Pons (tissue), 1 donor: ENCODE data around the gene GRIK5.
A peak's percentile ranks its signal among the peaks of the same experiment; 100 is the strongest.
"Not testable (repeated sequence)": the region's sequence is repeated elsewhere in the genome, so short reads cannot be mapped to it uniquely, and the experiment has no call there.

Source experiments
- DNase-seq: peaks from one replicate; pipeline ENCODE4 v3.0.0-alpha.2; 2016; ENCODE audit warnings: low spot score

Gene GRIK5

DNA sequence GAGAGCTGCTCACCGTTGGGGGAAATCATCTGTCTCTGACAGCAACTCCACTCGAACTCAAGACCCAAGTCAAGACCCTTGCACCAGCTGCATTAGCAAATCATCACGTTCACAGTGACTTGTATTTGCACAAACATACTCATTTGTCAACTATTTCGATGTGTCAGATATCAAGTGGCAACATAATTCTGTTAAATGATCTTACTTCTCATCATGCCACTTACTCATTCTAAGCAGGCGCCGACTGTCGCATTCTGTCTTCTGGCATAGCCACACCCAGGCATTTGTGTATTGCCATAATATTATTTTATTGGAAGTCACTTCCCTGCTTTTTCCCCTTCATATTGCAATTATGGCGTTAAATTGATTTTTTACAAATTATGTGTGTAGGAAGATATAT lies 53.0 kb downstream of the GRIK5 start:
- DNase-seq, result no peak

DNA sequence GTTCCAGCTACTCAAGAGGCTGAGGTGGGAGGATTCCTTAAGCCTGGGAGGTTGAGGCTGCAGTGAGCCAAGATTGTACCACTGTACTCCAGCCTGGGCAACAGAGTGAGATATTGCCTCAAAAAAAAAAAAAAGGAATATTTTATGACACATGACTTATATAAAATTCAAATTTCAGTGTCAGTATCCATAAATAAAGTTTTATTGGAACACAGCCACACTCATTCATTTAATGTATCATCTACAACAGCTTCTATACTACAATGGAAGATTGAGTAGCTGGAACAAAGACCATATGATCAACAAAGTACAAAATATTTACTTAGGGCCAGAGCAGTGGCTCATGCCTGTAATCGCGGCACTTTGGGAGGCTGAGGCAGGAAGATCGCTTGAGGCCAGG lies 57.3 kb downstream of the GRIK5 start:
- not testable (repeated sequence) for DNase-seq

DNA sequence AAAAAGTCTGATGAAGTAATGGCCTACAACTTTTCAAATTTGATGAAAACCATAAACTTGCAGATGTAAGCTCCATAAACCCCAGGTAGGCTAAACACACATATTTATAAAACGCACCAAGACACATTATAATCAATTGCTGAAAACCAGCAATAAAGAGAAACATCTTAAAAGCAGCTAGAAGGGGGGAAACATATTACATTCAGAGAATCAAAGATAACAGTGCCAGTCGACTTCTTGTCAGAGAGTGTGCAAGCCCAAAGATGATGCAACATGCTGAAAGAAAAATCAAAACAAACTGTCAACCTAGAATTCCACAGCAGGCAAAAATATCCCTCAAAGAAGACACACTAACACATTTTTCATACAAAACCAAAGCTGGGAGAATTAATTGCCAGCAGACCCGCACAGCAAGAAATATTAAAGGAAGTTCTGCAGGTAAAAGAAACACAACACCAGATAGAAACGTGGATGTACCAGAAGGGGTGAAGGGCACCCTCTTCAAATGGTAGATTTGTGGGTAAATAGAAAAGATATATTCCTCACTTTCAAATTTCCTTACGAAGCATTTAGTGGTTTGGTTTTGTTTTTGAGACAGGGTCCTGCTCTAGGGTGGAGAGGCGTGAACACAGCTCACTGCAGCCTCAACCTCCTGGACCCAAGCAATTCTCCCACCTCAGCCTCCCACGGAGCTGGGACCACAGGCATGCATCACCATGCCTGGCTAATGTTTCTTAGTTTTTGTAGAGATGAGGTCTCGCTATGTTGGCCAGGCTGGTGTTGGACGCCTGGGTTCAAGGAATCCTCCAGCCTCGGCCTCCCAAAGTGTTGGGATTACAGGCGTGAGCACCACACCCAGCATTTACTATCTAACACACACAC lies 59.5 kb downstream of the GRIK5 start:
- no peak for DNase-seq

DNA sequence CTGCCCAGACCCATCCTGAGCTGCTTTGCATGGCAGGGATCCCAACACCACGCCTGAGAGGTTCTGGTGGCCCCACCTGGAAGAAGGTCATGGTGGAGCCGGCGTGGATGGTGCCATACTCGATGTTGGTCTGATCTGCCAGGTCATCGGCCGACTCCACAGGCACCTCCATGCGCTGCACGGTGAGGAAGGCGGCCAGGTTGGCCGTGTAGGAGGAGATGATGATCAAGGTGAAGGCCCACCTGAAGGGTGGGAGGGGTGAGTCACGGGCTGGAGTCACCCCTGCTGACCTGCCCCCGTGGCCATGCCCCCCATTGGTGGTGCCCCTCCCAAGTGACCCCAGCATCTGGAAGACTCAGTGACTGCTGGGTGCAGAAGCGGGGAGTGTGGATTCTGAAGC lies 63.4 kb downstream of the GRIK5 start:
- DNase-seq, result no peak

DNA sequence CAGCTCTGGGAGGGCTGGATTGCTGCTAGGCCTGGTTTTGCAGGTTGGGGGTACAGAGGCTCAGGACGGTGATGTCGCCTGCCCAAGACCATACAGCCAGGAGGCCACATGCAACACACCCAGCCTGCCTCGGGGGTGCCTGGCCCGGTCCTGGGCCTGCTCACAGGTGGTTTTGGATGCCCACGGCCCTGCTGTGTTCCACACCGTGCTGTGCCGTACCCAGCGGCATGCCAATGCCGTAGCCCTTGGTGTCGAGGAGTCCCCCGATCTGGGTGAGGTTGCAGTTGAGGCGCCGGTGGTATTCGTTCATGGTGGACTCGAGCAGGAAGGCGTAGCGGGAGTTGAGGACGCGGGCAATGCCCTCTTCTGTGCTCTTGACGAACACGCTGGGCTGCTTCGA lies 64.5 kb downstream of the GRIK5 start:
- no peak for DNase-seq

DNA sequence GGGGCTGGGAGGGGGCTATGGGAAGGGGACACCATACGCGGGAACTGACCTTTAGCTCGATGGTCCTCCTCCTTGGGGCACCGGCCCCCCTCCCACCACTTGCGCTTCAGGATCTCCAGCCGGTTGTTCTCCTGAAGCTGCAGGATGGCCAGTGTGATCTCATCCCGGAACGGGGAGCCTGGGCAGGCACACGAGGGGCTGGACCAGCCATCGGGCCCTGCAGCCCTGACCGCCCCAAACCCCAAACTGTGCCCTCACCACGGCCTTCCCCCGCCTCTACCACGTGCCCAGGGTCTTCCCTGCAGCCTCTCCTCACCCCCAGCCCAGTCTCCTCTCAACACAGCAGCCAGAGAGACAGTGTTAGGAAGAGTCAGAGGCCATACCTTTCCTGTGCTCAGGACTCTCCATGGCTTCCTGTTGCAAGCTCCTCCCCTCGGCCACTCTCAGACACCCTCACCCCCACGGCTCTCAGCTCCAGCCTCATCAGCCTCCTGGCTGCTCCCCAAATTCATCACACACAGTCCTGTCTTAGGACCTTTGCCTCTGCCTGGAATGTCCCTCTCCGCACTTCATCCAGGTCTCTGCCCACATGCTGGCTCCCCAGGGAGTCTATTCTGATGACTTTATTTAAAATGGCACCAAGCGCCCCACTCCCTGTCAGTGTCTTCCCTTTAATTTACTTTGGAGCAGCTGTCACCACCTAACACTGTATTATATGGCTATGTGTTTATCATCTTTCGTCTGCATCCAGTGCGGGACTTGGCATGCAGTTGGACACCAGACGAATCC lies 66.3 kb downstream of the GRIK5 start:
- DNase-seq, result no peak

DNA sequence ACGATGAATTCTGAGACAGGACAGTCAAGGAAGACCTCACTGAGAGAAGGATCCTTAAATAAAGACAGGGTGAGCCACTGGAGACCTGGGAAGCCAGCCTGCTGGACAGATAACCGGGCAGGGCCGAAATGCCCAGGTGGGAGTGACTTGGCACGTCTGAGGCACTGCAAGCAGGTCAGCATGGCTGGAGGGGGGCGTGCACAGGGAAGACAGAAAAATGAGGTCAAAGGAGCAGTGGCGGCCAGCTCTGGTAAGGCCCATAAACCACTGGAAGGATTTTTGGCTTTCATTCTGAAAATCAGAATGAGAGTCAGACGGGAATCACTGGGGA lies 70.2 kb downstream of the GRIK5 start:
- DNase-seq, result no peak

DNA sequence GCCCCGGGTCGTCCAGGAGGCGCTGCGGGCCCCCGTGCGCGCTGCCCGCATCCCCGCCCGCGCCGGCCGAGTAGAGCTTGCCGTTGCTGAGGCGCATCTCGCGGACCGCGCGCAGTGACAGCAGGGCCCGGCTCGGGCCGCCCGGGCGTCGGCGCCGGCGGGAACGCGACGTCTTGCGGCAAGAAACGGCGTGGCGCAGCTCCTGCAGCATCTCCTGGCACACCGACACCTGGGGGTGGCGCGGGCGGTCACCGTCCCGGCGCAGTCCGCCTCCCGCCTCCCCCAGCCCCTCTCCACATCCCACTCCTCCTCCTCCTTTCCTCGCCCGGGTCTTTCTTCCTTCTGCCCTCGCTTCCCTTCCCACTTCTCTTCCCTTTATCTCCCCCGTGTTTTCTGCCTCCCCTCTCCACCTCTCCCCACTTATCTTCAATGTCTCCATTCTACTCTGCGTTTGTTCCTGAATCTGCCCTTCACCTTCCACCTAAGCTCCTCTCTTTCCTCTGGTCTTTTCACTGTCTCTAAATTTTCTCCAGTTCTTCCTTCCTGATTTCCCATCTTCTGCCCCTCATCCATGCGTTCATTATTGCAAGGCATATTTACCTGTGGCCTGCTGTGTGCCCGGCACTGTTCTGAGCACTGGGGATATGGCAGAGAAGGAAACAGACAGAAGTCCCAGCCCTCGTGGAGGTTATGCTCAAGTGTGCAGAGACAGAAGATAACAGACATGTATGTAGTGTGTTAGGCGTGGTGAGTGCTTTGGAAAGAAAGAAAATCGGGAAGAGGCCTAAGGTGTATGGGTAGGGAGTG lies 70.7 kb downstream of the GRIK5 start:
- DNase-seq, result no peak

DNA sequence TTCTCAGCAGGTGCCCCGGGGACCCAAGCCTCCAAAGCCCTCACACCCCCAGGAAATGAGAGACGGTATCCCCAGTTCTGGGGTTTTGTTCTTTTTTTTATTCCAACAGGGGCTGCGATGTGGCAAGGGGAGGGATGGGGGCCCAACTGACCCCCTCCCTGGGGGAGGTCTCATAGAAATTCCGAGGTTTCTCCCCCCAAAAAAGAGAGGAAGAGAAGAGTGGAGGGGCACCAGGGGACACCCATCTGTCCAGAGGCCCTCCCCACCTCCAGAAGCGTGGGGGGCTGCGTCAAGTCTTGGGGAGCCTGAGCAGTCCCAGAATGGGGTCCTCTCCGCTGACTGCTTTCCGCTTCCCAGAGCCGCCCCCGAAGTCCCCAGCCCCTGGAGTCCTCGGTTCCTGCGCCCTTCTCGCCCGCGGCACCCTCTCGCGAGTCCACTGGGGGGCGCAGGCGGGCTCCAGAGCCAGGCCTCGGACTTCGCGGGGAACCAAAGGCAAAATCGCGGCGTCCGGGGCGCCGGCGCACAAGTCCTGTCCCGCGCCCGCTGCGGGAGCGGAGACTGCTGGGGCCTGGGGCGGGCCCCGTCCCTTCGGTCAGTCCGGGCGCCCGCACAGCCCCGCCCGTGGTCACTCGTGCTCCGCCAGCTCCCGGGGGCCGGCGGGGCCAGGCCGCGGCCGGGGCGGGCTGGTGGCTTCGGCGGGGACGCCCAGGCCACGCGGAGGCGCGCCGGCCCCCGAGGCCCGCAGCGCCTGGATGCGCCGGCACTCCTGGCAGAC lies 71.6 kb downstream of the GRIK5 start:
- DNase-seq, result no peak

DNA sequence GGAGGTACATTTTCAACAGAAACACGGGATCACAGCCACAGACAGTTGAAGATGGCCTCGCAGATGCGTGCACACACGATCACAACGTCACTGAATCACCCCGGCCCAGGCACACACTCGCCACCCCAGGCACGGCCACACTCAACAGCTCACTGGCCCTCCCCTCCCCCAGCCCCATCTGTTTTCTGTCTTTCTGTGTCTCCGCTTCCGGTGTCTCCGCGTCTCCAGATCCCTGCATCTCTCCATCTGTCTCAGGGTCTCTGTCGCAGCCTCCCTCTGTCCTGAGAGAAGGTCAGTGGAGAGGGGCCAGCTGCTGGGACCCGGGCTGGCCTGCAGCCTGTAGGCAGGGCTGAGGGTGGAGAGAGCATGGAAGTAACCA lies 72.2 kb downstream of the GRIK5 start:
- no peak for DNase-seq

DNA sequence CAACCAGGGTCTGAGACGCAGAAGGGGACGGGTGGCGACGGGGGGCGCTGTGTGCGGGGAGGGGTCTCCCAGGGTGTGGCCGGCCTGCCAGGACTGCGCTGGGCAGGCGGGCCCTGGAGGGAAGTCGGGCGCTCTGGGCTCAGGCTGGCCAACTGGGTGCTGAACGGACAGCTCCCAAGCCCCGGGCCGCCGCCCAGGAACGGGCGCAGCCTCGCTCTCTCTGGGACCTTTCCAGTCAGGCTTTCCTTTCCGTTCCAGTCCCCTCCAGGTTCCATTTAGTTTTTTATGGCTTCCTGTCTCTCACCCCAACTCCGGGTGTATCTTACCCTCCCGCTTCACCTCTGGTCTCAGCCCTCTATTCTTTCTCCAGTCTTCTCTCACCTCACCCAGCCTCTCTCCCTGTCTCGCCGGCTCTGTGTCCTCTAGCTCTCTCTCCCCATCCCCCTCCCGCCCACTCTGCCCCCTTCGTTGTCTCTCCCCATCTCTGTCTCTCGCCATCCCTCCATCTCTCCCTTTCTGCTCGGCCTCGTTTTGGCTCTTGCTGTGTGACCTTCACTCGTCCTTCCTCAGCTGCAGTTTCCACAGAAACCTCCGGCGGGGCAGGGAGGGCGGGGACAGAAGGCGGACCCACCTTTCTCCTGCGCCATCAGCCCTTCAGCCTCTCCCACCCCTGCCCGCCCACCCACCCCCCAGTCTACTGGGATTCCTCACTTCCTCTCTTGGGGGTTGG lies 72.7 kb downstream of the GRIK5 start:
- no peak for DNase-seq

DNA sequence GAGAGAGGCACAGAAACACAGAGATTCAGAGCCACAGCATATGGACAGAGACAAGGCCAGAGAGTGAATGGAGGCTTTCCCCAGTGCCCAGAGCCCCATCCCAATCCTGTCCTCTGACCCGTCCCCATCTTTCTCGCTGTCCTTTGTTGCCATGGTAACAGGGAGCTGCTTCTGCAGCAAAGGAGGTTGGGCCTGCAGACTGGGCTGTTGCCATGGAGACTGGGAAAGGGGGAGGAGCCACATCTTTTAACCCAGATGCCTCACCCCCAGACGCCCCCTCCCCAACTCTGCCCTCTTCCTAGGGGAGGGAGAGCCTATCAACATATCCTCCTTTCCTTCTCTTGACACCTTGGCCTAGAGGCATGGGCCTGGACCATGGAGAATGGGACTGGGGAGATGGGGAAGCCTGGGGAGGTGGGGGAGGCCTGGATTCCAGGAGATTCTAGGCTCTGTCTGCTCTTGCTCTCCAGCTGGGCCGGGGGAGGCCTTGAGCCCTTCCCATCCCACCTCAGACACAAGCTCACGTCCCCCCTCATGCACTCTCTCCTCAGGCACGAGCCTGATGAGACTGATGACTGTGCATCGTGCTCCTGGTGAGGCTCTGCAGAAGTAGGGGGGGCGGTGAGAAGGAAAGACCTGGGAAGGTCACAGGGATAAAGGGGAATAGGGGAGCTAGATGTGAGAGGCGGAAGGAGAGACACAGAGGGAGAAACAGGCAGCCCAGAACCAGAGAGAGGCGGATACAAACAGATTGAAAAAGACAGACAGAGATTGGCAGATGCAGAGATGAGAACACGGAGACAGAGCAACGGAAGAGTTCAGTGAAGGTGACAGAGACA lies 73.8 kb downstream of the GRIK5 start:
- peak; percentile 17 for DNase-seq

DNA sequence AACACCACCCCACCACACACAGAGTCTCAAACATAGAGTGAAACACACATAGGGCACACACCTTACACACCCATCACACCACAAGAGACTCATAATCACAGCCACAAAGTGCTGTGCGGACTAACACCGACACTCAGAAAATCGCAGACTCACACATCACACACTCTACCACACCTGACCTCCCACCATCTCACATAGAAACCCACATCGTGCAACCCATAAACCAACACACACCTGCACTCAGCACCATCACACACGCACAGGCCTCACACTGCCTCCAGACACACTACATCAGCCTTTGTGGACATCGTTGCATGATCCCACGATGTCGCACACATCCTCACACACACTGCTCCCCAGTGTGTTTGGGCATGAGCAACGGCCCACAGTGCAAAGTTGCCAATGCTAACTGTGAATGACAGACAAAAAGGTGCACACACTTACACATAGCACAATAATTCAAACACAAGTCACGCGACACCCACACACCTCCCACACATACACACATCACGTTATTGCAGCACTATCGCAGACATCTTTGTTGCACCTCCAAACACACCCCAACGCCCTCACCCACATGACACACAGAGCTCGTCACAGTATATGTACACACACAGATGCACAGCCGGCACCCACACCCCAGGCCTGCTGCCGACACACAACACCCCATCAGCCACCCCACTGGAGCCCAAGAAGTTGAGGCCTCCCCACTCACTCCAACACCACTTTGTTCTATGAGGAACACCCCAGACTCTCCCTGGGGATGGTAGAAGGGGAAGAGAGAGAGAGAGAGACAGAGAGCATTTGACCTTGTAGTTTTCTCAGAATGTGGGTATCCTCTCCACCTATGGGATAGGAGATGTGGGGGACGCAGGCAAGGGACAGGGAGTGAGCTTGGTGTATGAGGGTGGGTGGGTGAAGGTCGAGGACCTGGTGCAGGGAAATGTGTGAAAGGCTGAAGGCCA lies 74.7 kb downstream of the GRIK5 start:
- DNase-seq, result no peak

DNA sequence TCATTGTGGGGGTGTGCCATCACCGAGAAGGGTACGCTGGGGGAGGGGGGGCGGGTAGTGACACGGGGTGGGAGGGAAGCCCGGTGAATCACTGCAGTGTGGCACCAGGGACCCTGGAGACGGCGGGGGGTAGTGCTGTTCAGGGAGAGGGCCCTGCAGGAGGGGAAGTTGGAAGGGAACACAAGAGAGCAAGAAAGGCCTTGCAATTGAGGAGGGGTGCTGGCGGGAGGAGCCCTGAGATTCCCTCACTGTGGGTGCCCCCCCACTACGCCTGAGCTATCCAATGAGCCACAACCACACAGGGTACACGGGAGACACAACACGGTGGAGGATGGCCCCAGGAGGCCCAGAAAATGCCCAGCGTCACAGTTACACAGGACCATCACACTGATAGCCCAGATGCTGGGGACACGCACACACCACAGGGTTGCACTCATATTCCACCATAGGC lies 75.5 kb downstream of the GRIK5 start:
- DNase-seq, result no peak

DNA sequence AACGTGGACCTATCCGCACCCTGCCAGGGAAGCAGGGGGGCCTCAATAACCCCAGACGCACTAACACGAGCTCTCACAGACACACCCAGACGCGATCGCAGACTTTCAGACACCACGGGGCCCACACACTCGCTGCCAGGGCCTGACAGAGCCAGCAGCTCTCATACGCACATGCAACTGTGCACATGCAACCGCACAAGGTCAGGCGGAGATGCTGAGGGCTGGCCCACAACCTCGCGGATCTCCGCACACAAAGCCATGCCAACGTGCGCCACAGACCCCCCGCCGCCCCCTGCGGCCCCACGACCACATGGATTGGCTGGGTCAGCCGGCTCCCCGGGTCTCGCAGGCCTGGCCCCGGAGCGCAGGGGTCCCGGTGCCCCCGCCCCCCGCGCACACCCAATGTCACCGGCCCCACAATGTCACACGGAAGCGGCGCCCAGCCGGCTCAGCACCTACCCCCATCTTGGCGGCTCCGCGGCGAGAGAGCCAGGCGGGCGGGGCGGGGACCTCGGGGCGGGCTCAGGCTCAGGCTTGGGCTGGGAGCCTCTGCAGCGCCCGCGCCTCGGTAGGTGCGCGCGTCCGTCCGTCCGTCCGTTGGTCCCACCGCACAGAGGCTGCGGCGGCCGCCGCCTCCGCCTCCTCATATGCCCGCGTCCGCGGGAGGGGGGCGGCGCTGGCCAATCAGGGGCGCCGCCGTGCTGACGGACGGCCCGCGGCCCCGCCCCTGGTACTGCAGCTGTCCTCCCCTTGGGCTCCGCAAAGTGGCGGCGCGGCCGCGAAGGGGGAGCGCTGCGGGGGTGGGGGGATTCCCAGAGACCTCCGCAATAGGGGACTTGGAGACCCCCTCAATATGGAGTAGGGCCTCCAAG lies 76.2 kb downstream of the GRIK5 start, which contains the start of gene ATP1A3:
Gene ATP1A3, minus strand, starts transcription at position 619 of the 872 bp plus-strand sequence. Its CDS starts 154 bp downstream, at position 465.
- DNase-seq, result peak; percentile 24

DNA sequence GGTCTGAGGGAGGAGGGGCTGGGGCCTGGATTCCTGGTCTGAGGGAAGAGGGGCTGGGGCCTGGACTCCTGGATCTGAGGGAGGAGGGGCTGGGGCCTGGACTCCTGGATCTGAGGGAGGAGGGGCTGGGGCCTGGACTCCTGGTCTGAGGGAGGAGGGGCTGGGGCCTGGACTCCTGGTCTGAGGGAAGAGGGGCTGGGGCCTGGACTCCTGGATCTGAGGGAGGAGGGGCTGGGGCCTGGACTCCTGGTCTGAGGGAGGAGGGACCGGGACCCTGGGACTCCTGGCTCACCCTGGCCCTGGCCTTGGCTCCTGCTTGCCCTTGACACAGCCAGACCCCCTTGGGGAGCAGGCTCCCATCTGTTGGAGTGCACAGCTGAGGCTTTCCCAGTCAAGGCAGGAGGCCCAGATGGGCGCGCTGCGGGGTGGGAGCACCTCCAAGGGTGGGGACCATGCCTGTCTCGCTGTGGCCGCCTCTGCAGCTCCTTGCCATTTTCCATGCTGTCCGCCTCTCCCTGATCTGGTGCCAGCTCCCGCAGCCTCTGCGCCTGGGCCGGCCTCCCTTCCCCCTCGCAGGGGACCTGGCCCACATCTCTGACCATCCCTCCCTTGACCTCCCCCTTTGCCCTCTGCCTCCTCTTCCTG lies 78.0 kb downstream of the GRIK5 start:
- DNase-seq, result not testable (repeated sequence)

DNA sequence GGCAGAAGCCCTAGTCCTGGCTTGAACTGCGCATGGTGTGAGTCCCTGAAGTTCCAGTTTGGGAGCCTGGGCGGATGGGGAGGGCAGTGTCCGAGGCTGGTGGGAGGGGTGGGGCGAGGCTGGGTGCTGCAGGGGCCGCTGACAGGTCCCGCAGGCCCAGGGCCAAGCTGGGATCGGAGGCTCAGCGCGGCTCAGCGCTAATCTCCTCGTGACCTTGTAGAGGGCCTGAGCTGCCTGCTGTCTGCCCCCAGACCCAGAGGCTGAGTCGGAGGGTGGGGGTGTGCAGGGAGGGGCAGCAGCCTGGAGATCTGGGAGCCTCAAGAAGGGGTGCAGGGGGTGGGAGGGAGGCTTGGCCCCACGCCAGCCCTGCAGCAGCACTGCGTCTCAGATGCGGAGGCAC lies 79.0 kb downstream of the GRIK5 start:
- DNase-seq, result no peak
